IMR-90 (cell line): ENCODE results near the gene FAM20A. TPM values are rescaled to one million over a fixed set of nuclear protein-coding genes. Genes with fewer than 3 reads are reported as not detected.

ENCODE experiments used
- ATAC-seq: fragments of 200-7000 bp; cut with Tn5 transposase; 2 replicates; pipeline ENCODE4 v1.9.1; 2020; ENCODE audit warnings: low read depth, mild to moderate bottlenecking, moderate library complexity
- BruUV-seq: library from RNA; stranded (reverse); fragments of 400-500 nt; replicated peaks from 2 replicates; lab custom pipeline; 2021; lab: Mats Ljungman, UMichigan
- CTCF ChIA-PET: fragments of 300-600 bp; formaldehyde crosslinking; extraction: SDS; loops from one replicate; lab custom pipeline; 2021; ENCODE audit warnings: antibody characterized with exemption; lab: Yijun Ruan, JAX
- POLR2A ChIA-PET: fragments of 300-600 bp; sonication (Branson Sonifier 250); formaldehyde crosslinking; loops from one replicate; lab custom pipeline; 2022; ENCODE audit warnings: antibody characterized with exemption; ENCODE audit not compliant: unreplicated experiment; lab: Charles Lee
- DNase-seq: peaks from one replicate; pipeline ENCODE4 v3.0.0; 2013
- H2AFZ ChIP-seq: replicated peaks from 2 replicates; pipeline ENCODE3; 2013; ENCODE audit warnings: low read length, mild to moderate bottlenecking; ENCODE audit not compliant: poor library complexity
- H2AK5ac ChIP-seq: 2 replicates; pipeline ENCODE4 v1.6.1; 2013; ENCODE audit warnings: low read depth, low read length, inconsistent platforms
- H2AK9ac ChIP-seq: replicated peaks from 2 replicates; pipeline ENCODE3; 2013; ENCODE audit warnings: mild to moderate bottlenecking, low read depth, low read length, moderate library complexity; ENCODE audit not compliant: poor library complexity
- H2BK120ac ChIP-seq: 2 replicates; pipeline ENCODE4 v1.6.1; 2013; ENCODE audit warnings: low read depth, low read length, inconsistent platforms
- H2BK15ac ChIP-seq: 3 replicates; pipeline ENCODE4 v1.6.1; 2013; ENCODE audit warnings: low read depth, low read length, inconsistent platforms
- H2BK20ac ChIP-seq: 2 replicates; pipeline ENCODE4 v1.6.1; 2013; ENCODE audit warnings: low read depth, mild to moderate bottlenecking, inconsistent platforms, low read length, moderate library complexity
- H2BK5ac ChIP-seq: 2 replicates; pipeline ENCODE4 v1.6.1; 2013; ENCODE audit warnings: mild to moderate bottlenecking, low read depth, low read length, inconsistent platforms; ENCODE audit not compliant: poor library complexity, severe bottlenecking
- H3K14ac ChIP-seq: replicated peaks from 2 replicates; pipeline ENCODE4 v1.6.1; 2013; ENCODE audit warnings: low read depth, low read length, inconsistent platforms
- H3K18ac ChIP-seq: 2 replicates; pipeline ENCODE4 v1.6.1; 2013; ENCODE audit warnings: low read depth, low read length, control low read depth
- H3K23ac ChIP-seq: 2 replicates; pipeline ENCODE4 v1.6.1; 2013; ENCODE audit warnings: low read depth, low read length, inconsistent platforms
- H3K27ac ChIP-seq: 2 replicates; pipeline ENCODE4 v1.5.1; 2013; ENCODE audit warnings: mild to moderate bottlenecking, control low read depth, low read length; ENCODE audit not compliant: insufficient read depth
- H3K27me3 ChIP-seq: 2 replicates; pipeline ENCODE4 v1.6.1; 2013; ENCODE audit warnings: low read length; ENCODE audit not compliant: control insufficient read depth, insufficient read depth
- H3K36me3 ChIP-seq: 2 replicates; pipeline ENCODE4 v1.6.1; 2013; ENCODE audit warnings: low read length, mixed read lengths; ENCODE audit not compliant: control insufficient read depth, insufficient read depth
- H3K4ac ChIP-seq: 2 replicates; pipeline ENCODE4 v1.6.1; 2013; ENCODE audit warnings: low read depth, low read length, inconsistent platforms
- H3K4me1 ChIP-seq: 2 replicates; pipeline ENCODE4 v1.6.1; 2013; ENCODE audit warnings: low read length, mixed read lengths; ENCODE audit not compliant: control insufficient read depth, insufficient read depth
- H3K4me2 ChIP-seq: 2 replicates; pipeline ENCODE4 v1.6.1; 2013; ENCODE audit warnings: low read depth, mild to moderate bottlenecking, control low read depth, low read length, moderate library complexity
- H3K4me3 ChIP-seq: 2 replicates; pipeline ENCODE4 v1.5.1; 2013; ENCODE audit warnings: low read depth, mild to moderate bottlenecking, control low read depth, low read length, moderate library complexity; ENCODE audit not compliant: insufficient read depth
- H3K56ac ChIP-seq: 2 replicates; pipeline ENCODE4 v1.6.1; 2013; ENCODE audit warnings: low read length, inconsistent platforms; ENCODE audit not compliant: insufficient read depth; ENCODE audit errors: extremely low read depth
- H3K79me1 ChIP-seq, 2 experiments: 2 replicates each; pipeline ENCODE4 v1.6.1; 2013; ENCODE audit warnings: low read length in 2 of 2, inconsistent platforms in 1 of 2, low read depth in 1 of 2
- H3K9ac ChIP-seq: 2 replicates; pipeline ENCODE4 v1.6.1; 2013; ENCODE audit warnings: low read depth, low read length, control low read depth
- H3K9me1 ChIP-seq: 2 replicates; pipeline ENCODE4 v1.6.1; 2013; ENCODE audit warnings: low read length, inconsistent platforms; ENCODE audit not compliant: insufficient read depth
- H3K9me3 ChIP-seq: 2 replicates; pipeline ENCODE4 v1.6.1; 2013; ENCODE audit warnings: low read length; ENCODE audit not compliant: control insufficient read depth, insufficient read depth
- H4K20me1 ChIP-seq: 2 replicates; pipeline ENCODE4 v1.6.1; 2013; ENCODE audit warnings: low read length, inconsistent platforms; ENCODE audit not compliant: insufficient read depth
- H4K5ac ChIP-seq: 2 replicates; pipeline ENCODE4 v1.6.1; 2013; ENCODE audit warnings: mild to moderate bottlenecking, low read depth, low read length, control low read depth
- H4K8ac ChIP-seq, 2 experiments: 2 replicates each; pipeline ENCODE4 v1.6.1; 2013; ENCODE audit warnings: low read depth in 2 of 2, low read length in 2 of 2, control low read depth in 1 of 2, inconsistent platforms in 1 of 2
- H4K91ac ChIP-seq: 2 replicates; pipeline ENCODE4 v1.6.1; 2013; ENCODE audit warnings: low read depth, low read length, inconsistent platforms; ENCODE audit not compliant: insufficient read depth
- BHLHE40 ChIP-seq: fragments of 150-350 bp; IDR thresholded peaks from 2 replicates; pipeline ENCODE4 v1.6.1; 2016; ENCODE audit warnings: mild to moderate bottlenecking, low read depth, low read length
- CHD1 ChIP-seq: IDR thresholded peaks from 2 replicates; pipeline ENCODE4 v1.6.1; 2012; ENCODE audit warnings: low read depth, low read length, improper control_type of control experiment
- CTCF ChIP-seq: conservative IDR thresholded peaks from 2 replicates; pipeline ENCODE4 v1.5.1; 2012; ENCODE audit warnings: mild to moderate bottlenecking, low read depth, low read length, improper control_type of control experiment
- ELK1 ChIP-seq: fragments of 150-350 bp; IDR thresholded peaks from 2 replicates; pipeline ENCODE4 v1.6.1; 2016; ENCODE audit warnings: low read depth, mild to moderate bottlenecking, low read length, moderate library complexity, borderline replicate concordance
- FOS ChIP-seq: fragments of 150-350 bp; IDR thresholded peaks from 2 replicates; pipeline ENCODE4 v1.6.1; 2016; ENCODE audit warnings: low read depth, low read length
- MAFK ChIP-seq: IDR thresholded peaks from 2 replicates; pipeline ENCODE4 v1.6.1; 2012; ENCODE audit warnings: low read depth, low read length, improper control_type of control experiment
- MAZ ChIP-seq: IDR thresholded peaks from 2 replicates; pipeline ENCODE4 v1.6.1; 2012; ENCODE audit warnings: low read depth, mild to moderate bottlenecking, low read length, improper control_type of control experiment, moderate library complexity, borderline replicate concordance
- MXI1 ChIP-seq: IDR thresholded peaks from 2 replicates; pipeline ENCODE4 v1.6.1; 2012; ENCODE audit warnings: low read depth, mild to moderate bottlenecking, low read length, moderate library complexity, borderline replicate concordance
- NFE2L2 ChIP-seq: fragments of 150-350 bp; IDR thresholded peaks from 2 replicates; pipeline ENCODE4 v1.6.1; 2016; ENCODE audit warnings: low read depth, mild to moderate bottlenecking, low read length
- POLR2A ChIP-seq: IDR thresholded peaks from 2 replicates; pipeline ENCODE4 v1.6.1; 2012; ENCODE audit warnings: mild to moderate bottlenecking, low read depth, low read length
- RAD21 ChIP-seq: IDR thresholded peaks from 2 replicates; pipeline ENCODE4 v1.6.1; 2012; ENCODE audit warnings: low read length, improper control_type of control experiment
- RCOR1 ChIP-seq: IDR thresholded peaks from 2 replicates; pipeline ENCODE4 v1.6.1; 2012; ENCODE audit warnings: mild to moderate bottlenecking, low read length, improper control_type of control experiment; ENCODE audit not compliant: insufficient replicate concordance
- RFX5 ChIP-seq: IDR thresholded peaks from 2 replicates; pipeline ENCODE4 v1.8.0; 2012; ENCODE audit warnings: low read depth, mild to moderate bottlenecking, low read length, moderate library complexity
- SMC3 ChIP-seq: fragments of 150-350 bp; IDR thresholded peaks from 2 replicates; pipeline ENCODE4 v1.6.1; 2016; ENCODE audit warnings: low read depth, mild to moderate bottlenecking, antibody characterized with exemption, low read length, moderate library complexity
- USF2 ChIP-seq: fragments of 150-350 bp; IDR thresholded peaks from 2 replicates; pipeline ENCODE4 v1.6.1; 2017; ENCODE audit warnings: mild to moderate bottlenecking, antibody characterized with exemption, low read length, low read depth
- WGBS, 2 experiments: methylation state at CpG; one replicate each; pipeline versions ENCODE4 v1.1.5 to v1.1.7; 2013; ENCODE audit warnings: missing lambda C conversion rate in 2 of 2; ENCODE audit not compliant: insufficient read length in 1 of 2; ENCODE audit errors: extremely low coverage in 2 of 2; 5-methylcytosine and 5-hydroxymethylcytosine counted together
- dilution Hi-C: fragments of 300-500 bp; cut with HindIII; formaldehyde crosslinking; loops from one replicate; pipeline ENCODE4 v1.14.3; 2018; ENCODE audit warnings: low sequenced_read_pairs; ENCODE audit not compliant: unreplicated experiment
- in situ Hi-C: fragments of 300-500 bp; cut with MboI; formaldehyde crosslinking; loops from 3 replicates; pipeline ENCODE4 v1.14.3; 2019; ENCODE audit warnings: low sequenced_read_pairs, inconsistent platforms, mixed read lengths
- intact Hi-C: fragments of 100-400 bp; cut with micrococcal nuclease; formaldehyde crosslinking; loops from 2 replicates; pipeline ENCODE4 v1.10.0; 2022
- polyA plus RNA-seq, 3 experiments: library from polyadenylated mRNA; depleted of rRNA; stranded (reverse); fragments of >200 nt; gene quantifications; 2 replicates each; pipeline ENCODE4 v1.2.3, GENCODE V29; 2012; ENCODE audit warnings: low replicate concordance in 1 of 3
- total RNA-seq: library from RNA; depleted of rRNA; stranded (reverse); fragments of >200 nt; gene quantifications from 2 replicates; pipeline ENCODE4 v1.2.3, GENCODE V29; 2012

Gene FAM20A
- total and polyA plus RNA-seq, 2 of the 4 experiments (the other 2 are of a cell fraction) = not detected

GRCh38 chr17:68544111-68544915 lies 56.9 kb downstream of the FAM20A start:
- ATAC-seq (no peak), DNase-seq (no peak)
- Histone ChIP-seq H2BK120ac (no peak overlapping the region), H2AK5ac (no peak overlapping the region), H4K20me1 (no peaks in the 10 kb centered on the region), H2BK5ac (no peak overlapping the region), H3K14ac (no peak overlapping the region), H3K4me1 (no peaks in the 10 kb centered on the region), H3K79me1 (no peaks in the 10 kb centered on the region), H2AFZ (no peak overlapping the region), H3K27me3 (no peaks in the 10 kb centered on the region), H3K4ac (no peak overlapping the region), H4K5ac (no peak overlapping the region), H3K36me3 (peaks cover 15% of the 10 kb centered on the region), H2AK9ac (no peak overlapping the region), H3K4me2 (no peak overlapping the region), H3K56ac (no peak overlapping the region), H3K9ac (no peak overlapping the region), H3K18ac (no peak overlapping the region), H3K27ac (no peak overlapping the region), H3K9me3 (no peaks in the 10 kb centered on the region), H4K8ac (no peak overlapping the region), H4K91ac (no peak overlapping the region), H2BK20ac (no peak overlapping the region), H3K9me1 (no peaks in the 10 kb centered on the region), H2BK15ac (no peak overlapping the region), H3K4me3 (no peak overlapping the region), H3K23ac (no peak overlapping the region)
- TF ChIP-seq ELK1 (no peak), BHLHE40 (no peak), MAZ (no peak), SMC3 (no peak), USF2 (no peak), MXI1 (no peak), MAFK (no peak), NFE2L2 (no peak), RCOR1 (no peak), RFX5 (no peak), RAD21 (no peak), FOS (no peak), CTCF (no peak), POLR2A (no peak), CHD1 (no peak)
- intact Hi-C loops = no loop called here
- ChIA-PET POLR2A (no interaction called here), CTCF (interaction anchor here (0.7 kb wide), 1 partner anchor 274 kb away, joined by 3 read pairs; no protein-coding TSS in a partner anchor)
- dilution Hi-C loops = no loop called here
- WGBS, 2 experiments = no CpG with 5 or more reads among the region's 12 CpGs
- BruUV-seq = no TSS peak
- in situ Hi-C loops = no loop called here
